CD14-positive monocyte (primary cell): Measurements from ENCODE around the gene CDH23. TPM values are rescaled to one million over a fixed set of nuclear protein-coding genes. Genes with fewer than 3 reads are reported as not detected.

Experiments
- DNase-seq, 3 donors: peaks; one replicate each; pipeline ENCODE4 v3.0.0-alpha.2; 2011 to 2022
- H2AFZ ChIP-seq: 2 replicates; pipeline ENCODE4 v1.6.0; 2012; ENCODE audit warnings: mild to moderate bottlenecking, low read depth, low read length, inconsistent platforms; ENCODE audit not compliant: insufficient read depth, poor library complexity, severe bottlenecking
- H3K27ac ChIP-seq, 2 donors: 1 replicate in 1 of 2; 2 replicates in 1 of 2; pipeline ENCODE4 v1.5.1; 2012 to 2013; ENCODE audit warnings: low read length in 2 of 2, control low read depth in 1 of 2, inconsistent platforms in 1 of 2, low read depth in 1 of 2, mild to moderate bottlenecking in 1 of 2
- H3K27me3 ChIP-seq, 2 donors: one replicate each; pipeline versions ENCODE4 v1.6.0 to v1.6.1; 2011 to 2013; ENCODE audit warnings: low read length in 2 of 2; ENCODE audit not compliant: control insufficient read depth in 2 of 2, insufficient read depth in 2 of 2
- H3K36me3 ChIP-seq, 2 donors: replicated peaks in 1 of 2; 1 replicate in 1 of 2; 2 replicates in 1 of 2; pipeline versions ENCODE4 v1.5.1 to v1.6.1; 2012 to 2013; ENCODE audit warnings: low read length in 2 of 2, control low read depth in 1 of 2, inconsistent platforms in 1 of 2, mild to moderate bottlenecking in 1 of 2; ENCODE audit not compliant: insufficient read depth in 2 of 2, control insufficient read depth in 1 of 2
- H3K4me1 ChIP-seq, 2 donors: 1 replicate in 1 of 2; 2 replicates in 1 of 2; pipeline versions ENCODE4 v1.5.1 to v1.6.1; 2012 to 2013; ENCODE audit warnings: low read length in 2 of 2, control low read depth in 1 of 2, inconsistent platforms in 1 of 2, mild to moderate bottlenecking in 1 of 2, moderate library complexity in 1 of 2; ENCODE audit not compliant: insufficient read depth in 2 of 2, control insufficient read depth in 1 of 2
- H3K4me2 ChIP-seq: replicated peaks from 2 replicates; pipeline ENCODE3; 2012; ENCODE audit warnings: low read length, moderate library complexity, mild to moderate bottlenecking; ENCODE audit not compliant: poor library complexity, severe bottlenecking; ENCODE audit errors: extremely low read depth
- H3K4me3 ChIP-seq, 3 experiments: fragments of 200-600 bp in 1 of 3; sonication (generic) in 1 of 3; replicated peaks in 1 of 3; 1 replicate in 2 of 3; 2 replicates in 1 of 3; pipeline ENCODE4 v1.5.1; 2011 to 2013; ENCODE audit warnings: low read length in 3 of 3, mild to moderate bottlenecking in 3 of 3, control low read depth in 2 of 3, low read depth in 2 of 3, inconsistent platforms in 1 of 3, moderate library complexity in 1 of 3
- H3K79me2 ChIP-seq: 2 replicates; pipeline ENCODE4 v1.6.0; 2012; ENCODE audit warnings: mild to moderate bottlenecking, control low read depth, inconsistent platforms, low read length, moderate library complexity; ENCODE audit not compliant: insufficient read depth
- H3K9ac ChIP-seq: 2 replicates; pipeline ENCODE4 v1.6.0; 2017; ENCODE audit warnings: low read length, mild to moderate bottlenecking; ENCODE audit not compliant: insufficient read depth, poor library complexity, severe bottlenecking
- H3K9me3 ChIP-seq, 2 donors: replicated peaks in 1 of 2; 1 replicate in 1 of 2; 2 replicates in 1 of 2; pipeline versions ENCODE4 v1.5.1 to v1.6.1; 2012 to 2013; ENCODE audit warnings: low read length in 2 of 2, control low read depth in 1 of 2; ENCODE audit not compliant: control insufficient read depth in 1 of 2, insufficient read depth in 1 of 2
- H4K20me1 ChIP-seq: 2 replicates; pipeline ENCODE4 v1.6.0; 2012; ENCODE audit warnings: mild to moderate bottlenecking, low read length, control low read depth, moderate library complexity; ENCODE audit not compliant: insufficient read depth
- H3K27ac Mint-ChIP-seq, 7 donors: one replicate each; pipeline ENCODE4 v1.8.0; 2020; ENCODE audit warnings: mild to moderate bottlenecking in 7 of 7, mixed read lengths in 7 of 7, moderate library complexity in 6 of 7, inconsistent platforms in 2 of 7
- H3K27me3 Mint-ChIP-seq, 3 donors: one replicate each; pipeline ENCODE4 v1.8.0; 2021 to 2022; ENCODE audit warnings: low read depth in 3 of 3, mild to moderate bottlenecking in 3 of 3, mixed read lengths in 3 of 3, moderate library complexity in 3 of 3, inconsistent platforms in 1 of 3
- H3K36me3 Mint-ChIP-seq, 2 donors: one replicate each; pipeline ENCODE4 v1.8.0; 2020; ENCODE audit warnings: mixed read lengths in 2 of 2, inconsistent platforms in 1 of 2, mild to moderate bottlenecking in 1 of 2
- H3K4me1 Mint-ChIP-seq: one replicate; pipeline ENCODE4 v1.8.0; 2020; ENCODE audit warnings: mild to moderate bottlenecking, mixed read lengths
- H3K4me3 Mint-ChIP-seq, 2 donors: one replicate each; pipeline ENCODE4 v1.8.0; 2020; ENCODE audit warnings: mild to moderate bottlenecking in 2 of 2, mixed read lengths in 2 of 2, moderate library complexity in 1 of 2
- H3K9me3 Mint-ChIP-seq, 7 donors: one replicate each; pipeline ENCODE4 v1.8.0; 2020 to 2022; ENCODE audit warnings: mixed read lengths in 7 of 7, mild to moderate bottlenecking in 6 of 7, moderate library complexity in 6 of 7, inconsistent platforms in 2 of 7
- CTCF ChIP-seq: fragments of 200-600 bp; IDR thresholded peaks from one replicate; pipeline ENCODE4 v1.8.0; 2022; ENCODE audit warnings: antibody characterized with exemption, mild to moderate bottlenecking
- WGBS: methylation state at CpG from one replicate; pipeline ENCODE4 v1.1.5; 2013; ENCODE audit warnings: missing lambda C conversion rate; ENCODE audit not compliant: insufficient coverage; 5-methylcytosine and 5-hydroxymethylcytosine counted together
- intact Hi-C, 2 donors: fragments of 100-400 bp; cut with micrococcal nuclease; formaldehyde crosslinking; loops; one replicate each; pipeline versions ENCODE4 v1.15.0 to v1.15.1; 2023
- polyA plus RNA-seq, 3 donors: library from polyadenylated mRNA; depleted of rRNA in 1 of 3; unstranded in 2 of 3; stranded (reverse) in 1 of 3; fragments of 300-500 nt in 2 of 3; fragments of >200 nt in 1 of 3; fragmentation: Illumina TruSeq in 2 of 3; gene quantifications; 1 replicate in 2 of 3; 2 replicates in 1 of 3; pipeline ENCODE4 v1.2.3, GENCODE V29; 2012 to 2021

Gene CDH23
- polyA plus RNA-seq, 3 donors, result 8.2 to 36.2 (median 10.5) TPM

- H3K27me3 ChIP-seq, result no peaks in the 10 kb centered on the region
- no peak overlapping the region for H3K4me2 ChIP-seq
- no peaks in the 10 kb centered on the region for H3K4me1 ChIP-seq
- peaks cover 7% of the 10 kb centered on the region for H3K4me1 Mint-ChIP-seq
- H3K4me3 Mint-ChIP-seq, result no peak overlapping the region
- H3K9me3 ChIP-seq, result no peaks in the 10 kb centered on the region
- H3K36me3 Mint-ChIP-seq, result no peaks in the 10 kb centered on the region
- H2AFZ ChIP-seq, result no peak overlapping the region
- no peak for DNase-seq
- H3K27ac Mint-ChIP-seq, result no peak overlapping the region
- intact Hi-C loops, result no loop called here
- no peak overlapping the region for H3K9ac ChIP-seq
- no peak overlapping the region for H3K4me3 ChIP-seq
- no peaks in the 10 kb centered on the region for H3K9me3 Mint-ChIP-seq
- no peaks in the 10 kb centered on the region for H3K36me3 ChIP-seq
- H3K79me2 ChIP-seq, result no peaks in the 10 kb centered on the region
- no peak overlapping the region for H3K27ac ChIP-seq
- no peak for TF ChIP-seq CTCF
- 90% methylated on average over 3 of the region's 4 CpGs for WGBS
- no peaks in the 10 kb centered on the region for H4K20me1 ChIP-seq
- H3K27me3 Mint-ChIP-seq, result peaks cover 1 to 11% (median 4%) of the 10 kb centered on the region in 3 donors
These were observed 38.2 kb downstream of the CDH23 start for GRCh38 chr10:71434760-71435394.

- Mint-ChIP-seq H3K27ac (no peak overlapping the region), H3K4me1 (peaks cover 7% of the 10 kb centered on the region), H3K36me3 (no peaks in the 10 kb centered on the region), H3K27me3 (peaks cover 1 to 9% (median 4%) of the 10 kb centered on the region in 3 donors), H3K4me3 (no peak overlapping the region), H3K9me3 (no peaks in the 10 kb centered on the region)
- no peak for TF ChIP-seq CTCF
- no peak for DNase-seq
- H3K27me3 ChIP-seq, result no peaks in the 10 kb centered on the region
- H3K36me3 ChIP-seq, result no peaks in the 10 kb centered on the region
- H4K20me1 ChIP-seq, result no peaks in the 10 kb centered on the region
- no peak overlapping the region for H3K4me3 ChIP-seq
- intact Hi-C loops, result loop anchor here in 1 of 2 donors (2.0 kb wide), 1 partner anchor 29 kb away; no protein-coding TSS in a partner anchor
- no peak overlapping the region for H2AFZ ChIP-seq
- H3K9ac ChIP-seq, result no peak overlapping the region
- WGBS, result 83% methylated on average over 5 of the region's 6 CpGs
- H3K9me3 ChIP-seq, result no peaks in the 10 kb centered on the region
- no peak overlapping the region for H3K4me2 ChIP-seq
- H3K79me2 ChIP-seq, result no peaks in the 10 kb centered on the region
- no peaks in the 10 kb centered on the region for H3K4me1 ChIP-seq
- H3K27ac ChIP-seq, result no peak overlapping the region
These were observed 39.0 kb downstream of the CDH23 start for GRCh38 chr10:71435571-71436267.
